Measurements from ENCODE around the gene HCAR3. TPM values are rescaled to one million over a fixed set of nuclear protein-coding genes. Genes with fewer than 3 reads are reported as not detected.

The HCAR3 gene
- total RNA-seq, 1 donor from 2014 or later: 6.9 TPM

DNA sequence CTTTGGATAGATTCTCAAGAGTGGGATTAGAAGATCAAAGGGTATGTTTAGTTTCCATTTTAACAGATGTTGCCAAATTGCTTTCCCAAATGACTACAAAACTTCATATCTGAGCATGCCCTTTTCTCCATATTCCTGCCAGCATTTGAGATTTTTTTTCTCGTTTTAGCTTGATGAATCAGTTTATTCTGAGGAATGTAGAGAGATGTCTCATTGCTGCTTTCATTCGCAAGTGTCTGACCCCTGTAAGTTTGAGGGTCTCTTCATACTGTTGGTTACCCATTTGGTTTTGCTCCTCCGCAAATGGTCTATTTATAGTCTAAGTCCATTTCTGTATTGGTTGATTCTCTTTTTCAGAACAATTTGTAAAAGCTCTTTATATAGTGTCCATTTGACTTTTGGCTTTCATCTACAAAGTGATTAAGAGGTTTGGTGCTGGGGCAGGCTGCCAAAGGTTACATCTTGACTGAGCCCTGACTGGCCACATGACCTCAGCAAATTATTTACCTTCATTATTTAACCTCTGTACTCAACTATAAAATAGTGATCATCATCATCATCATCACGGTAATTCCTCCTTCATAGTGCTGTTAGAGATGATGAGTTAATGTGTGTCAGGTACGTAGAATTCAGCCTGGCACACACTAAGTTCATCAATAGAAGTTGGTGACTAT lies 47.1 kb downstream of the HCAR3 start:
- Histone ChIP-seq H3K4me3 (no peak overlapping the region), H3K4me1 (no peaks in the 10 kb centered on the region), H3K9me3 (no peaks in the 10 kb centered on the region), H3K36me3 (no peaks in the 10 kb centered on the region), H3K27me3 (ENCODE audit: low read depth) (no peaks in the 10 kb centered on the region), H3K27ac (no peak overlapping the region)
- intact Hi-C loops (cut with DNase I): no loop called here
- no peak for DNase-seq
- no peak for ATAC-seq
- TF ChIP-seq, protein P1, sequence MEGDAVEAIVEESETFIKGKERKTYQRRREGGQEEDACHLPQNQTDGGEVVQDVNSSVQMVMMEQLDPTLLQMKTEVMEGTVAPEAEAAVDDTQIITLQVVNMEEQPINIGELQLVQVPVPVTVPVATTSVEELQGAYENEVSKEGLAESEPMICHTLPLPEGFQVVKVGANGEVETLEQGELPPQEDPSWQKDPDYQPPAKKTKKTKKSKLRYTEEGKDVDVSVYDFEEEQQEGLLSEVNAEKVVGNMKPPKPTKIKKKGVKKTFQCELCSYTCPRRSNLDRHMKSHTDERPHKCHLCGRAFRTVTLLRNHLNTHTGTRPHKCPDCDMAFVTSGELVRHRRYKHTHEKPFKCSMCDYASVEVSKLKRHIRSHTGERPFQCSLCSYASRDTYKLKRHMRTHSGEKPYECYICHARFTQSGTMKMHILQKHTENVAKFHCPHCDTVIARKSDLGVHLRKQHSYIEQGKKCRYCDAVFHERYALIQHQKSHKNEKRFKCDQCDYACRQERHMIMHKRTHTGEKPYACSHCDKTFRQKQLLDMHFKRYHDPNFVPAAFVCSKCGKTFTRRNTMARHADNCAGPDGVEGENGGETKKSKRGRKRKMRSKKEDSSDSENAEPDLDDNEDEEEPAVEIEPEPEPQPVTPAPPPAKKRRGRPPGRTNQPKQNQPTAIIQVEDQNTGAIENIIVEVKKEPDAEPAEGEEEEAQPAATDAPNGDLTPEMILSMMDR (IDR thresholded peaks at IDR 0.05): no peak

DNA sequence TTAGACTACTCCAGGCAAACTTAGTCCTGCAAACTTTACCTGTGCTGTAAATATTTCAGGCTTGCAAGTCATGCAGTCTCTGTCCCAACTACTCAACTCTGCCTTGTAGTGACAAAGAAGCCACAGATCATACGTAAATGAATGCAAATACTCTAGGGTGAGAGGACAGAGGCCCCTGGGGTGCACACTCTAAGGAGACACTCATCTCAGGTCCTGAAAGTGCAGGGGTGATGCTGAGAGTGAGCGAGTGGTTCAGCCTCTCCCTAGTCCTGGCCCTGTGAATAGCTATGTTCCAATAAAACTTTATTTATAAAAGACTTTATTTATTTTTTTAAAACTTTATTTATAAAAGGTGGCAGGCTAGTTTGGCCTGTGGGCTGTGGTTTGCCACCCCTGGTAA lies 48.3 kb downstream of the HCAR3 start:
- Histone ChIP-seq H3K4me1 (no peaks in the 10 kb centered on the region), H3K36me3 (no peaks in the 10 kb centered on the region), H3K27me3 (ENCODE audit: low read depth) (no peaks in the 10 kb centered on the region), H3K9me3 (no peaks in the 10 kb centered on the region), H3K4me3 (no peak overlapping the region), H3K27ac (no peak overlapping the region)
- ATAC-seq: no peak
- TF ChIP-seq, protein P1 (IDR thresholded peaks at IDR 0.05): no peak
- DNase-seq: no peak
- intact Hi-C loops (cut with DNase I): no loop called here

DNA sequence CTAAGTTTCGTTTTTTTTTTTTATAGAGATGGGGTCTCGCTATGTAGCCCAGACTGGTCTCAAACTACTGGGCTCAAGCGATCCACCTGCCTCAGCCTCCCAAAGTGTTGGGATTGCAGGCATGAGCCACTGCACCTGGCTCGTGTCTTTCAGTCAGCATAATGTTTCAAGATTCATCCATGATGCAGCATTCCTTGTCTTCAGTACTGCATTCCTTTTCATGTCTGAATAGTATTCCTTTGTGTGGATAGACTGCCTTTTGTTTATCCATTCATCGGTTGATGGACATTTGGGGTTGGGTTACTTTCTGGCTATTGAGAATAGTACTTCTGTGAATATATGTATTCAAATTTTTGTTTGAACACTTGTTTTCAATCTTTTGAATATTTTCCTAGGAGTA lies 50.9 kb downstream of the HCAR3 start:
- H3K36me3 ChIP-seq: no peaks in the 10 kb centered on the region
- no peak overlapping the region for H3K27ac ChIP-seq
- DNase-seq: no peak
- TF ChIP-seq, protein P1 (IDR thresholded peaks at IDR 0.05): no peak
- no peaks in the 10 kb centered on the region for H3K27me3 ChIP-seq (ENCODE audit: low read depth)
- H3K4me1 ChIP-seq: no peaks in the 10 kb centered on the region
- no peak for ATAC-seq
- H3K4me3 ChIP-seq: no peak overlapping the region
- intact Hi-C loops (cut with DNase I): no loop called here
- H3K9me3 ChIP-seq: no peaks in the 10 kb centered on the region

DNA sequence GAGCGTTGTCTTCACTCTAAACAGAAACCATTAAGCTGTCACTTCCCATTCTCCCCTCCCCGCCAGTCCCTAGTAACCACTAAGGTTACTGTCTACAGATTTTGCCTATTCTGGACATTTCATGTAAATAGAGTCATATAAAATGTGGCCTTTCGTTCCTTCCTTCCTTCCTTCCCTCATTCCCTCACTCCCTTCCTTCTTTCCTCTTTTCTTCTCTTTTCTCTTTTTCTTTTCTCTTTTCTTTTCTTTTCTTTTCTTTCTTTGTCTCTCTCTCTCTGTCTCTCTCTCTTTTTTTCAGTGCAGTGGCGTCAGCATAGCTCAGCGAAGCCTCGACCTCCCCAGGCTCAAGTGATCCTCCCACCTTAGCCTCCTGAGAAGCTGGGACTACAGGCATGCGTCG lies 51.3 kb downstream of the HCAR3 start:
- intact Hi-C loops (cut with DNase I): no loop called here
- H3K36me3 ChIP-seq: no peaks in the 10 kb centered on the region

More for the DNA sequence above, 51.3 kb downstream of the HCAR3 start:
- Histone ChIP-seq H3K4me1 (no peaks in the 10 kb centered on the region), H3K27ac (no peak overlapping the region), H3K27me3 (ENCODE audit: low read depth) (no peaks in the 10 kb centered on the region), H3K9me3 (no peaks in the 10 kb centered on the region), H3K4me3 (no peak overlapping the region)
- TF ChIP-seq, protein P1 (IDR thresholded peaks at IDR 0.05): no peak
- DNase-seq (no peak), ATAC-seq (no peak)

Other genes starting within 250 kb of the HCAR3 start
- 23.5 TPM for gene ZCCHC8, start 215.9 kb downstream of the HCAR3 start, total RNA-seq
- gene RSRC2, start 189.9 kb downstream of the HCAR3 start, total RNA-seq: 59.1 TPM
- 8.7 TPM for gene KNTC1, start 189.6 kb downstream of the HCAR3 start, total RNA-seq
- gene HCAR2, start 13.5 kb downstream of the HCAR3 start, total RNA-seq: 26.2 TPM
- 1.6 TPM for gene HCAR1, start 14.0 kb upstream of the HCAR3 start, total RNA-seq
- gene DENR, start 36.0 kb upstream of the HCAR3 start, total RNA-seq: 30.9 TPM
- gene CCDC62, start 57.8 kb upstream of the HCAR3 start, total RNA-seq: 0.44 TPM
- 28.2 TPM for gene HIP1R, start 118.6 kb upstream of the HCAR3 start, total RNA-seq
- gene VPS37B, start 179.3 kb upstream of the HCAR3 start, total RNA-seq: 34.5 TPM
- 2.9 TPM for gene ABCB9, start 249.7 kb upstream of the HCAR3 start, total RNA-seq

Measured in lower lobe of right lung (tissue), 2 donors.